Caki2 (cell line): Measurements from ENCODE around the gene CPS1. TPM values are rescaled to one million over a fixed set of nuclear protein-coding genes. Genes with fewer than 3 reads are reported as not detected.

Experiments
- DNase-seq: peaks from one replicate; pipeline ENCODE4 v3.0.0-alpha.2; 2015; ENCODE audit warnings: low read depth
- in situ Hi-C: cut with HindIII; loops from 2 replicates; pipeline ENCODE4 v1.10.0; 2016; ENCODE audit warnings: low sequenced_read_pairs, low pct_unique_long_range_greater_than_20kb, mixed read lengths
- total RNA-seq: library from RNA; depleted of rRNA; stranded (reverse); fragments of >200 nt; shearing (Covaris generic); gene quantifications from 2 replicates; pipeline ENCODE4 v1.2.3, GENCODE V29; 2014; ENCODE audit warnings: low replicate concordance

CPS1 gene
- total RNA-seq, 1 experiment from 2014 or later: 0.95 TPM

- in situ Hi-C loops: no loop called here
- no peak for DNase-seq
Measured at GRCh38 chr2:210544007-210544590, 12.3 kb upstream of the CPS1 start.

- no peak for DNase-seq
- in situ Hi-C loops: no loop called here
Measured at GRCh38 chr2:210544831-210545230, 11.6 kb upstream of the CPS1 start.

- no peak for DNase-seq
- in situ Hi-C loops: no loop called here
Measured at GRCh38 chr2:210546424-210547208, 9.8 kb upstream of the CPS1 start.

GRCh38 chr2:210548031-210548430 is 8.4 kb upstream of the CPS1 start:
- no peak for DNase-seq
- in situ Hi-C loops: no loop called here

GRCh38 chr2:210548878-210549384 is 7.5 kb upstream of the CPS1 start:
- no peak for DNase-seq
- in situ Hi-C loops: no loop called here

GRCh38 chr2:210551001-210551400 is 5.4 kb upstream of the CPS1 start:
- no peak for DNase-seq
- in situ Hi-C loops: no loop called here

- in situ Hi-C loops: no loop called here
- DNase-seq: no peak
Measured at GRCh38 chr2:210553373-210553772, 3.0 kb upstream of the CPS1 start.

GRCh38 chr2:210555555-210555954 is 844 bp upstream of the CPS1 start:
- in situ Hi-C loops: no loop called here
- DNase-seq: no peak

- in situ Hi-C loops: no loop called here
- DNase-seq: no peak
Measured at GRCh38 chr2:210557721-210558120, 1.3 kb downstream of the CPS1 start.

GRCh38 chr2:210558708-210559107 is 2.3 kb downstream of the CPS1 start:
- in situ Hi-C loops: no loop called here
- DNase-seq: no peak

- in situ Hi-C loops: no loop called here
- DNase-seq: no peak
Measured at GRCh38 chr2:210559182-210559581, 2.8 kb downstream of the CPS1 start.

GRCh38 chr2:210561475-210561874 is 5.1 kb downstream of the CPS1 start:
- no peak for DNase-seq
- in situ Hi-C loops: no loop called here

GRCh38 chr2:210562091-210562490 is 5.7 kb downstream of the CPS1 start:
- in situ Hi-C loops: no loop called here
- no peak for DNase-seq

- in situ Hi-C loops: no loop called here
Measured at GRCh38 chr2:210562502-210563080, 6.2 kb downstream of the CPS1 start.

GRCh38 chr2:210567279-210567678 is 10.9 kb downstream of the CPS1 start:
- in situ Hi-C loops: no loop called here
- no peak for DNase-seq

More at GRCh38 chr2:210562502-210563080, 6.2 kb downstream of the CPS1 start:
- DNase-seq: no peak

- in situ Hi-C loops: no loop called here
- DNase-seq: no peak
Measured at GRCh38 chr2:210568108-210568507, 11.7 kb downstream of the CPS1 start.

GRCh38 chr2:210577263-210578071 is 21.1 kb downstream of the CPS1 start:
- DNase-seq: peak; percentile 48
- in situ Hi-C loops: no loop called here

GRCh38 chr2:210584834-210585233 is 28.4 kb downstream of the CPS1 start:
- peak; percentile 56 for DNase-seq
- in situ Hi-C loops: no loop called here

GRCh38 chr2:210586381-210586780 is 30.0 kb downstream of the CPS1 start:
- DNase-seq: no peak
- in situ Hi-C loops: no loop called here
